Myometrial cell (primary cell): ENCODE results near the gene MRPL53. TPM values are rescaled to one million over a fixed set of nuclear protein-coding genes. Genes with fewer than 3 reads are reported as not detected.

Source experiments
- total RNA-seq: library from RNA; depleted of rRNA; stranded (reverse); fragments of >200 nt; gene quantifications from 2 replicates; pipeline ENCODE4 v1.2.3, GENCODE V29; 2015

Gene MRPL53
- 39.5 and 60.5 TPM in 2 replicates for total RNA-seq

GRCh38 chr2:74472086-74472944 is at the start of gene MRPL53:
TSS of gene MRPL53 (minus strand) at chr2:74472680. CDS start at chr2:74472660, 20 bp downstream.

DNA sequence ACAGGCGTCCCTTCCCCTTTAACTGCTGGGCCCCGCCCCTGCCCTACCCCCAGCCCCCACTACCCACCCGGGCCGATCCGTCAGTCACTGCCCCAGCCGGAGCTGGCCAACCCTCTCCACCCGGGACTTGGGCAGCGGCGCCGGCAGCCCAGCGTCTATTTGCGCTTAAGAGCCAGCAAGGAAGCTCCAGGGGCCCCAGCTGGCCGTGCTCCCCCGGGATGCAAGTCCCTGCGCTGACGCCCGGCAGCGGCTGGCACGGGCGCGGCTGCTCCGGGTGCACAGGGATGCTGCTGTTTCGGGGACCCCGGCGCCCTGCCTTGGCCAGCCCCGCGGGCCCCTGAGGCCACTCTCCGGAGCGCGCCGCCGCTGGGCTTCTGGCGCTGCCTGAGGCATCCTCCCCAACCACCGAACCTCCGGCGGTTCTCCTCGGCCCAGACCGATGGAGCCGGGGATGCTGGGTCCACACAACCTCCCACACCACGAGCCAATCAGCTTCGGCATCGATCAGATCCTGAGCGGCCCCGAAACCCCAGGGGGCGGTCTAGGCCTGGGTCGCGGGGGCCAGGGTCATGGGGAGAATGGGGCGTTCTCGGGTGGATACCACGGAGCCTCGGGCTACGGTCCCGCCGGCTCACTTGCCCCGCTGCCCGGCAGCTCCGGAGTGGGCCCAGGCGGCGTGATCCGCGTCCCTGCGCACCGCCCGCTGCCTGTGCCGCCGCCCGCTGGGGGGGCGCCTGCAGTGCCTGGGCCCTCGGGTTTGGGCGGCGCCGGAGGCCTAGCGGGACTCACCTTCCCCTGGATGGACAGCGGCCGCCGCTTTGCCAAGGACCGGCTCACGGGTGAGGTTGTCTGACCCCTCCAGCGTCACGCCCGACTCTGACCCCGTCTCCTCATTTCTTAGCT is 42.1 kb upstream of the MRPL53 start, which contains the start of gene TLX2:
Gene TLX2, plus strand, starts transcription at position 83 of the 903 bp plus-strand sequence. Its CDS starts 357 bp downstream, at position 440.

GRCh38 chr2:74507145-74507925 is 34.9 kb upstream of the MRPL53 start, which contains the start of gene PCGF1:
TSS of gene PCGF1 (minus strand) at chr2:74507695. CDS start at chr2:74507668, 27 bp downstream.

GRCh38 chr2:74499267-74499939 is 26.9 kb upstream of the MRPL53 start, which contains the start of gene LBX2:
TSS of gene LBX2 (minus strand) at chr2:74499603. CDS start at chr2:74499537, 66 bp downstream.

GRCh38 chr2:74482801-74483674 is 10.6 kb upstream of the MRPL53 start, which contains the start of the genes CCDC142 and TTC31:
TSS of gene CCDC142 (minus strand) at chr2:74482998. CDS start at chr2:74482837, 161 bp downstream.
TSS of gene TTC31 (plus strand) at chr2:74483081. CDS start at chr2:74483096, 15 bp downstream.

GRCh38 chr2:74458132-74458937 is 14.1 kb downstream of the MRPL53 start, which contains the start of gene WBP1:
TSS of gene WBP1 (plus strand) at chr2:74458438. CDS start at chr2:74458603, 165 bp downstream.

GRCh38 chr2:74454654-74455511 is 17.6 kb downstream of the MRPL53 start, which contains the start of gene INO80B:
TSS of gene INO80B (plus strand) at chr2:74455087. CDS start at chr2:74455117, 30 bp downstream.

GRCh38 chr2:74441690-74442482 is 30.6 kb downstream of the MRPL53 start, which contains the start of gene RTKN:
TSS of gene RTKN (minus strand) at chr2:74441937. CDS start at chr2:74441816, 121 bp downstream.

Other genes starting within 250 kb of the MRPL53 start
- not detected in 2 replicates for gene SLC4A5, start 129.3 kb downstream of the MRPL53 start, total RNA-seq
- 139 and 142 TPM in 2 replicates for gene DCTN1, start 92.4 kb downstream of the MRPL53 start, total RNA-seq
- 2.8 and 7.5 TPM in 2 replicates for gene C2orf81, start 51.1 kb downstream of the MRPL53 start, total RNA-seq
- gene WDR54, start 51.0 kb downstream of the MRPL53 start, total RNA-seq = 54.2 and 63.1 TPM in 2 replicates
- 14.9 and 18.7 TPM in 2 replicates for gene RTKN, start 30.7 kb downstream of the MRPL53 start, total RNA-seq
- 3.0 and 18.2 TPM in 2 replicates for gene INO80B, start 17.6 kb downstream of the MRPL53 start, total RNA-seq
- gene WBP1, start 14.2 kb downstream of the MRPL53 start, total RNA-seq = 54.1 and 60.8 TPM in 2 replicates
- gene MOGS, start 7.3 kb downstream of the MRPL53 start, total RNA-seq = 102 and 123 TPM in 2 replicates
- gene CCDC142, start 10.3 kb upstream of the MRPL53 start, total RNA-seq = 8.4 and 11.7 TPM in 2 replicates
- gene TTC31, start 10.4 kb upstream of the MRPL53 start, total RNA-seq = 18.5 and 31.2 TPM in 2 replicates
- gene LBX2, start 26.9 kb upstream of the MRPL53 start, total RNA-seq = 1.7 and 4.1 TPM in 2 replicates
- gene PCGF1, start 35.0 kb upstream of the MRPL53 start, total RNA-seq = 11.7 and 16.4 TPM in 2 replicates
- gene TLX2, start 41.8 kb upstream of the MRPL53 start, total RNA-seq = not detected in 2 replicates
- gene DQX1, start 53.6 kb upstream of the MRPL53 start, total RNA-seq = 0.58 TPM in 1 of 2 replicates, not detected in the other
- gene AUP1, start 57.0 kb upstream of the MRPL53 start, total RNA-seq = 84.5 and 84.9 TPM in 2 replicates
- gene HTRA2, start 57.3 kb upstream of the MRPL53 start, total RNA-seq = 38.5 and 44.4 TPM in 2 replicates
- gene LOXL3, start 81.3 kb upstream of the MRPL53 start, total RNA-seq = 12.9 and 15.6 TPM in 2 replicates
- 23.9 and 30.3 TPM in 2 replicates for gene DOK1, start 82.0 kb upstream of the MRPL53 start, total RNA-seq
- not detected in 2 replicates for gene M1AP, start 175.7 kb upstream of the MRPL53 start, total RNA-seq
- 4.0 and 9.7 TPM in 2 replicates for gene SEMA4F, start 181.6 kb upstream of the MRPL53 start, total RNA-seq